ENCODE results near the gene TPD52L2. TPM values are rescaled to one million over a fixed set of nuclear protein-coding genes. Genes with fewer than 3 reads are reported as not detected.
A peak's percentile ranks its signal among the peaks of the same experiment; 100 is the strongest.

TPD52L2 gene
- total RNA-seq, 1 donor from 2014 or later, result 85.5 TPM

DNA sequence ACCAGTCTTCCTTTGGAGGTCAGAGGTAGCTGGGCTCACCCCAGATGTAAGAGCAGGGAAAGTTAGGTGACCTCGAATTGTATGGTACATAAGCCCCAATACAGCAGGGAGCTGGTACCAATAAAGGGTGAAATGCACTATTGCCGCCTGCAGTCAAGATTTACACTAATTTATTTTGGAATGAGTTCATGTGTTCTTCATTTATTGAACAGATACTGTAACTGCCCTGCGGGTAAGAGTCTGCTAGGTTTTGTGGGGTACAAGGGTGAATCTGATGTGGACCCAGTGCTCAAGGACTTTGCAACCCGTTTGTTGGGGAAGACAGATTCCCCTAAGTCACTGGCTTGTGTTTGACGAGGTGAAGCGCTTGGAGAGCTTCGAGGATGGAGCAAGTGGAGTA lies 27.3 kb downstream of the TPD52L2 start:
- TF ChIP-seq, protein P1, sequence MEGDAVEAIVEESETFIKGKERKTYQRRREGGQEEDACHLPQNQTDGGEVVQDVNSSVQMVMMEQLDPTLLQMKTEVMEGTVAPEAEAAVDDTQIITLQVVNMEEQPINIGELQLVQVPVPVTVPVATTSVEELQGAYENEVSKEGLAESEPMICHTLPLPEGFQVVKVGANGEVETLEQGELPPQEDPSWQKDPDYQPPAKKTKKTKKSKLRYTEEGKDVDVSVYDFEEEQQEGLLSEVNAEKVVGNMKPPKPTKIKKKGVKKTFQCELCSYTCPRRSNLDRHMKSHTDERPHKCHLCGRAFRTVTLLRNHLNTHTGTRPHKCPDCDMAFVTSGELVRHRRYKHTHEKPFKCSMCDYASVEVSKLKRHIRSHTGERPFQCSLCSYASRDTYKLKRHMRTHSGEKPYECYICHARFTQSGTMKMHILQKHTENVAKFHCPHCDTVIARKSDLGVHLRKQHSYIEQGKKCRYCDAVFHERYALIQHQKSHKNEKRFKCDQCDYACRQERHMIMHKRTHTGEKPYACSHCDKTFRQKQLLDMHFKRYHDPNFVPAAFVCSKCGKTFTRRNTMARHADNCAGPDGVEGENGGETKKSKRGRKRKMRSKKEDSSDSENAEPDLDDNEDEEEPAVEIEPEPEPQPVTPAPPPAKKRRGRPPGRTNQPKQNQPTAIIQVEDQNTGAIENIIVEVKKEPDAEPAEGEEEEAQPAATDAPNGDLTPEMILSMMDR (IDR thresholded peaks at IDR 0.05; ENCODE audit: unreplicated experiment), result no peak
- Mint-ChIP-seq H3K4me3 (ENCODE audit: unreplicated experiment) (no peak overlapping the region), H3K27ac (ENCODE audit: unreplicated experiment) (no peak overlapping the region), H3K9me3 (ENCODE audit: unreplicated experiment) (no peaks in the 10 kb centered on the region), H3K27me3 (ENCODE audit: unreplicated experiment) (peaks cover 10% of the 10 kb centered on the region), H3K36me3 (ENCODE audit: low read depth, unreplicated experiment) (peaks cover 27% of the 10 kb centered on the region), H3K4me1 (ENCODE audit: unreplicated experiment) (peaks cover 16% of the 10 kb centered on the region)
- DNase-seq (ENCODE audit: low spot score), result no peak

- DNase-seq (ENCODE audit: low spot score), result no peak
- H3K4me1 Mint-ChIP-seq (ENCODE audit: unreplicated experiment), result peaks cover 20% of the 10 kb centered on the region
- peak overlapping the region; percentile 89 for H3K4me3 Mint-ChIP-seq (ENCODE audit: unreplicated experiment)
- no peaks in the 10 kb centered on the region for H3K9me3 Mint-ChIP-seq (ENCODE audit: unreplicated experiment)
- H3K36me3 Mint-ChIP-seq (ENCODE audit: low read depth, unreplicated experiment), result peaks cover 22% of the 10 kb centered on the region
- peak overlapping the region; percentile 3 for H3K27ac Mint-ChIP-seq (ENCODE audit: unreplicated experiment)
- H3K27me3 Mint-ChIP-seq (ENCODE audit: unreplicated experiment), result peaks cover 10% of the 10 kb centered on the region
- TF ChIP-seq, protein P1 (IDR thresholded peaks at IDR 0.05; ENCODE audit: unreplicated experiment), result no peak
Observed at GRCh38 chr20:63893999-63894357, 28.9 kb downstream of the TPD52L2 start.

DNA sequence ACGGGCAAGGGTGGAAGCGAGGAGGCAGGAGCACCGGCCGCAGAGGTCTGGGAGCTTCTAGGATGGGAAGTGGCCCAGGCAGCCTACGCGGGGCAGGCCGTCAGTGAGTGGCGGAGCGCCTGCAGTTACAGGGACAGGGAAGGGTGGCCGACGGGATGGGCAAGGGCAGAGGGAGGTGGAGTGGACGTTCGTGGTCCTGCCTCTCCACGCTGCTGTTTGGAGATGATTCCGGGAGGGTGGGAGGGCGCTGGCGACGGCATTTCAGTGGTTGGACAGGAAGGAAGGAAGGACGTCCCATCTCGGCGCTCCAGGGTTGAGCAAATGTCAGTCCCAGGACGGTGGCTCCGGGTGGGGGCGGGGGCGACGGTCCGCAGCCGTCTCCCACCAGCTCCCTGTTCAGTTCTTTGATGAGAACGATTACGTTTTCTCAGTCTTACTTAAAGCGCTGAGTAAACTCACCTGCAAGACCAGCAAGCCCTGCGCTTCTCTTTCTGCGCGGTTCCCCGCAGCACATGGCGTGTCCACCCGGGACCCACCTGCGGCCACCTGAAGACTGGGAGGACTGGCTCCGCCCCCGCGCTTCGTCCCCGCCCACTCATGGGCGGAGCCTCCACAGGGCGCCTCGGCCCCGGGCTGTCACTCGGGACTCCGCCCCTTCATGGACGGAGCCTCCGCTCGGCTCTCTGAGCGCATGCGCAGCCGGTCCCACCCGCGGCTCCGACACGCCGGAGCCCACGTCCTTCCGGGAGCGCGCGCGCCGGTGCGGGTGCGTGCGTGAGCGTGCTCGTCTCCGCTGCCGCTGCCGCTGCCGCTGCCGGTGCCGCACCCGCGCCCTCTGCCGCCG lies 29.5 kb downstream of the TPD52L2 start, which contains the start of gene DNAJC5:
DNAJC5 (plus strand) TSS at position 769 of the 844 bp plus-strand sequence. CDS start 33,220 bp downstream, outside the sequence.
- Mint-ChIP-seq H3K4me3 (ENCODE audit: unreplicated experiment) (peak within 1 kb of the TSS; percentile 98), H3K27ac (ENCODE audit: unreplicated experiment) (peak within 1 kb of the TSS; percentile 94), H3K4me1 (ENCODE audit: unreplicated experiment) (peaks cover 22% of the 10 kb centered on the region), H3K9me3 (ENCODE audit: unreplicated experiment) (no peaks in the 10 kb centered on the region), H3K27me3 (ENCODE audit: unreplicated experiment) (peaks cover 10% of the 10 kb centered on the region), H3K36me3 (ENCODE audit: low read depth, unreplicated experiment) (peaks cover 16% of the 10 kb centered on the region)
- TF ChIP-seq, protein P1 (IDR thresholded peaks at IDR 0.05; ENCODE audit: unreplicated experiment), result no peak
- DNase-seq (ENCODE audit: low spot score), result peak; percentile 91

DNA sequence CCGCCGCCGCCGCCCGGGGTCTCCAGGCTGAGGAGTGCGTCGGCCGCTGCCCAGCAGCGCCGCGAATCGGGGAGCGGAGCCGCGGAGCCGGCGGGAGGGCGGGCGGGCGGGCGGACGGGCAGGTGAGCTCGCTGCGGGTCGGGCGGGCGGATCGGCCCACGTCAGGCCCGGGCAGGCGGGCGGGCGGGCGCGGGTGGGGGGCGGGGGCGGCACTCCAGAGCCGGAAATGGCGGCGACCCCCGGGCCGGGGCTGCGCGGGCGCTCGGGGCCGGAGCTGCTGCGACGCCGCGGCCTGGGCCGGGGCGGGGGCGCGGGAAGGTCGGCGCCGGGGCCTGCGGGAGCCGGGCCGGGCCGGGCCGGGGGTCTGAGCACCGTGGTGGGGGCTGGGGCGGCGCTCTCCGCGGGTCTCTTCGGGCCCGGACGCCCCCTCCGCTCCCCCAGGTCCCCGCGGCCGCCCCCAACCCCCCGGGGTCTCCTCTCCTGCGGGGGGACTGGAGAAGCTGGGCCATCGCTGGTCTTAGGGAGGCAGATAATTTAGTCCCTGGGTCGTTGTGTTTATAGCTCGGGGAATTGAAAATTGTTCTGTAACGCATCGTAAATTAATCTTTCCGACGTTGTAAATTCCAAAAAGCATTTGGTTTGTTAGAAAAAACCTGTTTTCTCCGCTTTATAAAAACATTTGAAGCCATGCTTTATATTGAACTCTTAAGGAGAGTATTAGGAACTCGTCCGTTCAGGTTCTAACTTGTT lies 30.3 kb downstream of the TPD52L2 start:
- peak overlapping the region; percentile 98 for H3K4me3 Mint-ChIP-seq (ENCODE audit: unreplicated experiment)
- peaks cover 10% of the 10 kb centered on the region for H3K36me3 Mint-ChIP-seq (ENCODE audit: low read depth, unreplicated experiment)
- peaks cover 8% of the 10 kb centered on the region for H3K27me3 Mint-ChIP-seq (ENCODE audit: unreplicated experiment)
- TF ChIP-seq, protein P1 (IDR thresholded peaks at IDR 0.05; ENCODE audit: unreplicated experiment), result no peak
- DNase-seq (ENCODE audit: low spot score), result no peak
- peak overlapping the region; percentile 94 for H3K27ac Mint-ChIP-seq (ENCODE audit: unreplicated experiment)
- H3K4me1 Mint-ChIP-seq (ENCODE audit: unreplicated experiment), result peaks cover 22% of the 10 kb centered on the region
- no peaks in the 10 kb centered on the region for H3K9me3 Mint-ChIP-seq (ENCODE audit: unreplicated experiment)

GRCh38 chr20:63895952-63896263 lies 30.8 kb downstream of the TPD52L2 start:
- TF ChIP-seq, protein P1 (IDR thresholded peaks at IDR 0.05; ENCODE audit: unreplicated experiment), result no peak
- H3K4me1 Mint-ChIP-seq (ENCODE audit: unreplicated experiment), result peaks cover 22% of the 10 kb centered on the region

More at GRCh38 chr20:63895952-63896263, 30.8 kb downstream of the TPD52L2 start:
- H3K4me3 Mint-ChIP-seq (ENCODE audit: unreplicated experiment), result peak overlapping the region; percentile 98
- H3K27me3 Mint-ChIP-seq (ENCODE audit: unreplicated experiment), result peaks cover 8% of the 10 kb centered on the region
- H3K27ac Mint-ChIP-seq (ENCODE audit: unreplicated experiment), result peak overlapping the region; percentile 94
- H3K9me3 Mint-ChIP-seq (ENCODE audit: unreplicated experiment), result no peaks in the 10 kb centered on the region
- peaks cover 7% of the 10 kb centered on the region for H3K36me3 Mint-ChIP-seq (ENCODE audit: low read depth, unreplicated experiment)
- no peak for DNase-seq (ENCODE audit: low spot score)
